Measurements from ENCODE around the gene IFNLR1.

DNA sequence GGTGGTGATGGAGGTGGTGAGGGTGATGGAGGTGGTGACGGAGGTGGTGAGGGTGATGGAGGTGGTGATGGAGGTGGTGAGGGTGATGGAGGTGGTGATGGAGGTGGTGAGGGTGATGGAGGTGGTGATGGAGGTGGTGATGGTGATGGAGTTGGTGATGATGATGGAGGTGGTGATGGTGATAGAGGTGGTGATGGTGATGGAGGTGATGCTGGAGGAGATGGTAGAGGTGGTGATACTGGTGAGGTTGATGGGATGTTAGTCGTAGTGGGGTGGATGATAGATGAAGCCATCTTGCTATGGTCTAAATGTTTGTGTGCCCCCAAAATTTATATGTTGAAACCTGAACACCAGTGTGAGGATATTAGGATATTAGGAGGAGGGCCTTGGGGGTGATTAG lies 25.3 kb upstream of the IFNLR1 start:
- TF ChIP-seq, protein P1, sequence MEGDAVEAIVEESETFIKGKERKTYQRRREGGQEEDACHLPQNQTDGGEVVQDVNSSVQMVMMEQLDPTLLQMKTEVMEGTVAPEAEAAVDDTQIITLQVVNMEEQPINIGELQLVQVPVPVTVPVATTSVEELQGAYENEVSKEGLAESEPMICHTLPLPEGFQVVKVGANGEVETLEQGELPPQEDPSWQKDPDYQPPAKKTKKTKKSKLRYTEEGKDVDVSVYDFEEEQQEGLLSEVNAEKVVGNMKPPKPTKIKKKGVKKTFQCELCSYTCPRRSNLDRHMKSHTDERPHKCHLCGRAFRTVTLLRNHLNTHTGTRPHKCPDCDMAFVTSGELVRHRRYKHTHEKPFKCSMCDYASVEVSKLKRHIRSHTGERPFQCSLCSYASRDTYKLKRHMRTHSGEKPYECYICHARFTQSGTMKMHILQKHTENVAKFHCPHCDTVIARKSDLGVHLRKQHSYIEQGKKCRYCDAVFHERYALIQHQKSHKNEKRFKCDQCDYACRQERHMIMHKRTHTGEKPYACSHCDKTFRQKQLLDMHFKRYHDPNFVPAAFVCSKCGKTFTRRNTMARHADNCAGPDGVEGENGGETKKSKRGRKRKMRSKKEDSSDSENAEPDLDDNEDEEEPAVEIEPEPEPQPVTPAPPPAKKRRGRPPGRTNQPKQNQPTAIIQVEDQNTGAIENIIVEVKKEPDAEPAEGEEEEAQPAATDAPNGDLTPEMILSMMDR (conservative IDR thresholded peaks at IDR 0.05 in 1 of 2, IDR thresholded peaks at IDR 0.05 in 1 of 2; ENCODE audit: extremely low read depth in 1 of 2, insufficient read depth in 1 of 2, low read depth in 1 of 2, low read length in 2 of 2) = no peak
- TF ChIP-seq EZH2 (IDR thresholded peaks at IDR 0.05; ENCODE audit: borderline replicate concordance, low read length) = no peak
